HG03025 (cell line): ENCODE data around the gene SERPINA12.

ENCODE experiments used
- ATAC-seq: cut with Tn5 transposase; IDR thresholded peaks from one replicate; pipeline ENCODE4 v1.9.1; 2021; ENCODE audit warnings: mild to moderate bottlenecking, moderate library complexity; ENCODE audit not compliant: unreplicated experiment, low FRiP score

SERPINA12 gene

GRCh38 chr14:94445003-94445402 lies 64.3 kb downstream of the SERPINA12 start:
- no peak for ATAC-seq

GRCh38 chr14:94441531-94442205 lies 67.6 kb downstream of the SERPINA12 start:
- no peak for ATAC-seq

- no peak for ATAC-seq
These were observed 68.1 kb downstream of the SERPINA12 start for GRCh38 chr14:94441130-94441529.

GRCh38 chr14:94439453-94440057 lies 69.7 kb downstream of the SERPINA12 start:
- no peak for ATAC-seq
